K562 (cell line): Measurements from ENCODE around the gene CYYR1. TPM values are rescaled to one million over a fixed set of nuclear protein-coding genes. Genes with fewer than 3 reads are reported as not detected.

Experiments used
- ATAC-seq: fragments of 200-7000 bp; cut with Tn5 transposase; 3 replicates; pipeline ENCODE4 v1.9.1; 2020; ENCODE audit warnings: moderate library complexity
- BruUV-seq: library from RNA; stranded (reverse); fragments of 400-500 nt; replicated peaks from 2 replicates; lab custom pipeline; 2021; lab: Mats Ljungman, UMichigan
- CTCF ChIA-PET: fragments of 300-600 bp; formaldehyde crosslinking; extraction: SDS; loops from one replicate; lab custom pipeline; 2021; ENCODE audit warnings: low intra/inter-chr PET ratio; lab: Yijun Ruan, JAX
- POLR2A ChIA-PET: fragments of 300-600, 350-650 bp; sonication (Branson Sonifier 250); formaldehyde crosslinking; extraction: SDS; loops from one replicate; lab custom pipeline; 2021; ENCODE audit warnings: antibody characterized with exemption, inconsistent platforms; lab: Yijun Ruan, JAX
- DNase-seq, 4 experiments: peaks; one replicate each; pipeline versions ENCODE4 v3.0.0 to v3.0.0-alpha.2; 2011 to 2018; ENCODE audit warnings: low spot score in 3 of 4, mixed read lengths in 3 of 4; ENCODE audit errors: extremely low read depth in 1 of 4
- FAIRE-seq: peaks from 2 replicates; lab custom pipeline; 2011; peaks lifted over from hg19 to GRCh38; lab: Jason Lieb, UNC
- H2AFZ ChIP-seq: 2 replicates; pipeline ENCODE4 v1.6.0; 2011; ENCODE audit warnings: low read depth, low read length, control low read depth, inconsistent platforms
- H3K27ac ChIP-seq: fragments of 200-600 bp; 3 replicates; pipeline ENCODE4 v1.8.0; 2011; ENCODE audit warnings: low read depth, mild to moderate bottlenecking, control low read depth, inconsistent platforms, low read length, moderate library complexity, mixed read lengths; ENCODE audit errors: extremely low read depth
- H3K27me3 ChIP-seq, 2 experiments: fragments of 300-600 bp in 1 of 2; 2 replicates in 1 of 2; 3 replicates in 1 of 2; pipeline versions ENCODE4 v1.6.0 to v1.8.0; 2011; ENCODE audit warnings: inconsistent platforms in 2 of 2, low read length in 2 of 2, mild to moderate bottlenecking in 1 of 2, mixed read lengths in 1 of 2, moderate library complexity in 1 of 2; ENCODE audit not compliant: control insufficient read depth in 2 of 2, insufficient read depth in 2 of 2
- H3K36me3 ChIP-seq: fragments of 300-600 bp; 3 replicates; pipeline ENCODE4 v1.8.0; 2011; ENCODE audit warnings: mild to moderate bottlenecking, low read length, inconsistent platforms; ENCODE audit not compliant: control insufficient read depth, insufficient read depth
- H3K4me1 ChIP-seq, 2 experiments: fragments of 200-600 bp in 1 of 2; replicated peaks in 1 of 2; 2 replicates in 1 of 2; 3 replicates in 1 of 2; pipeline versions ENCODE4 v1.5.1 to v1.8.0; 2011; ENCODE audit warnings: inconsistent platforms in 2 of 2, low read length in 2 of 2, mild to moderate bottlenecking in 1 of 2, mixed read lengths in 1 of 2, moderate library complexity in 1 of 2; ENCODE audit not compliant: control insufficient read depth in 2 of 2, insufficient read depth in 2 of 2
- H3K4me2 ChIP-seq: 2 replicates; pipeline ENCODE4 v1.6.1; 2011; ENCODE audit warnings: low read length, control low read depth, inconsistent platforms, mixed read lengths; ENCODE audit not compliant: insufficient read depth
- H3K4me3 ChIP-seq: fragments of 200-600 bp; sonication (generic), shearing (Covaris generic); 2 replicates; pipeline ENCODE4 v1.5.1; 2016; ENCODE audit warnings: control low read depth, inconsistent platforms
- H3K79me2 ChIP-seq: fragments of 200-600 bp; 3 replicates; pipeline ENCODE4 v1.8.0; 2011; ENCODE audit warnings: low read length, inconsistent platforms; ENCODE audit not compliant: control insufficient read depth, insufficient read depth
- H3K9ac ChIP-seq, 2 experiments: 2 replicates each; pipeline versions ENCODE4 v1.6.0 to v1.6.1; 2011; ENCODE audit warnings: low read depth in 2 of 2, low read length in 2 of 2, control low read depth in 1 of 2, inconsistent platforms in 1 of 2, mild to moderate bottlenecking in 1 of 2, mixed read lengths in 1 of 2; ENCODE audit not compliant: insufficient read depth in 1 of 2
- H3K9me1 ChIP-seq: one replicate; pipeline ENCODE4 v1.6.0; 2011; ENCODE audit warnings: inconsistent platforms, mild to moderate bottlenecking, low read length, moderate library complexity; ENCODE audit not compliant: control insufficient read depth, insufficient read depth
- H3K9me3 ChIP-seq: replicated peaks from 2 replicates; pipeline ENCODE4 v1.5.1; 2011; ENCODE audit warnings: low read depth, low read length, inconsistent platforms; ENCODE audit not compliant: control insufficient read depth, insufficient read depth
- H4K20me1 ChIP-seq: replicated peaks from 2 replicates; pipeline ENCODE4 v1.6.1; 2011; ENCODE audit warnings: low read length, inconsistent platforms, mixed read lengths; ENCODE audit not compliant: control insufficient read depth, insufficient read depth
- BCOR ChIP-seq: fragments of 450-650 bp; IDR thresholded peaks from 2 replicates; pipeline ENCODE4 v1.6.1; 2016
- CBX2 ChIP-seq: fragments of 200-600 bp; sonication (generic); IDR thresholded peaks from one replicate; pipeline ENCODE4 v1.6.1; 2012; ENCODE audit warnings: mild to moderate bottlenecking, low read length, inconsistent platforms; ENCODE audit not compliant: insufficient read depth, poor library complexity, severe bottlenecking
- CCNT2 ChIP-seq: IDR thresholded peaks from 2 replicates; pipeline ENCODE4 v1.6.1; 2011; ENCODE audit warnings: borderline replicate concordance, low read depth, mild to moderate bottlenecking, moderate library complexity, mixed read lengths, low read length; ENCODE audit not compliant: insufficient read length; ENCODE audit errors: extremely low read depth
- DIDO1 ChIP-seq: fragments of 450-650 bp; IDR thresholded peaks from 2 replicates; pipeline ENCODE4 v1.6.1; 2016; ENCODE audit warnings: low read depth, missing biosample characterization, missing genetic modification characterization
- HMG20A ChIP-seq: fragments of 450-650 bp; formaldehyde crosslinking; conservative IDR thresholded peaks from 2 replicates; pipeline ENCODE4 v1.4.0; 2020; ENCODE audit warnings: mild to moderate bottlenecking, mixed read lengths
- NFE2L1 ChIP-seq: fragments of 450-650 bp; IDR thresholded peaks from 2 replicates; pipeline ENCODE4 v1.6.1; 2016; ENCODE audit warnings: missing genetic modification characterization, low read depth, mild to moderate bottlenecking, missing compliant biosample characterization, moderate library complexity, borderline replicate concordance
- SP1 ChIP-seq: sonication (generic); formaldehyde crosslinking; IDR thresholded peaks from 2 replicates; pipeline ENCODE4 v1.8.1; 2022; ENCODE audit warnings: mild to moderate bottlenecking, missing genetic modification reagents
- SRSF9 ChIP-seq: fragments of 200-400 bp; formaldehyde crosslinking; IDR thresholded peaks from 2 replicates; pipeline ENCODE4 v1.6.1; 2017; ENCODE audit warnings: low read depth, low read length, borderline replicate concordance
- SUPT5H ChIP-seq: fragments of 450-650 bp; IDR thresholded peaks from 2 replicates; pipeline ENCODE4 v1.6.1; 2016
- TCFL5 ChIP-seq: fragments of 250-450 bp; sonication (Bioruptor Pico); conservative IDR thresholded peaks from 2 replicates; pipeline ENCODE4 v1.6.1; 2021; ENCODE audit warnings: mild to moderate bottlenecking, moderate library complexity, matching md5 sums
- ZNF140 ChIP-seq: fragments of 250-450 bp; sonication (Bioruptor Pico); IDR thresholded peaks from 2 replicates; pipeline ENCODE4 v1.8.0; 2021; ENCODE audit warnings: moderate library complexity, mild to moderate bottlenecking, inconsistent platforms
- ZNF445 ChIP-seq: fragments of 250-450 bp; sonication (Bioruptor Pico); IDR thresholded peaks from 2 replicates; pipeline ENCODE4 v1.4.0; 2020; ENCODE audit warnings: low read depth, mild to moderate bottlenecking, moderate library complexity
- WGBS: fragments of 100-300 bp; shearing (Covaris generic); methylation state at CpG from one replicate; pipeline ENCODE4 v1.1.6; 2016; ENCODE audit warnings: low coverage, mixed read lengths; ENCODE audit not compliant: insufficient coverage; ENCODE audit errors: missing lambda C conversion rate; 5-methylcytosine and 5-hydroxymethylcytosine counted together
- in situ Hi-C: fragments of 300-500 bp; cut with MboI; formaldehyde crosslinking; loops from 4 replicates; pipeline ENCODE4 v1.15.0; 2018; ENCODE audit warnings: inconsistent platforms, mixed read lengths
- intact Hi-C: fragments of 100-400 bp; cut with micrococcal nuclease; formaldehyde crosslinking; loops from 2 replicates; pipeline ENCODE4 v1.14.2; 2022
- polyA plus RNA-seq, 8 experiments: library from polyadenylated mRNA; depleted of rRNA in 4 of 8; stranded (reverse) in 5 of 8; unstranded in 3 of 8; fragments of >200 nt; fragmentation: Nextera tagmentation in 2 of 8; fragmentation: Illumina TruSeq in 1 of 8; extraction: Ambion mirVana in 2 of 8; extraction: Trizol in 1 of 8; gene quantifications; 2 replicates each; pipeline versions ENCODE4 v1.2.1 to v1.2.3, GENCODE V29; 2011 to 2014; ENCODE audit warnings: inconsistent platforms in 1 of 8, missing spikeins in 1 of 8
- total RNA-seq, 7 experiments: library from RNA; depleted of rRNA in 6 of 7; stranded (reverse); fragments of >200 nt in 6 of 7; fragmentation: Illumina TruSeq in 2 of 7; extraction: Trizol in 2 of 7; gene quantifications; 2 replicates each; pipeline versions ENCODE4 v1.2.1 to v1.2.3, GENCODE V29; 2011 to 2021; ENCODE audit warnings: low replicate concordance in 1 of 7
- TF ChIP-seq, protein P1 (sequence below), 2 experiments: fragments of 250-450 bp in 1 of 2; fragments of 450-650 bp in 1 of 2; sonication (Bioruptor Pico) in 1 of 2; IDR thresholded peaks; 2 replicates each; pipeline versions ENCODE4 v1.6.1 to v1.8.0; 2016 to 2021; ENCODE audit warnings: mild to moderate bottlenecking in 2 of 2, moderate library complexity in 2 of 2, missing compliant biosample characterization in 1 of 2, missing genetic modification characterization in 1 of 2
- TF ChIP-seq, protein P2 (sequence below): fragments of 450-650 bp; IDR thresholded peaks from 2 replicates; pipeline ENCODE4 v1.6.1; 2016; ENCODE audit warnings: mild to moderate bottlenecking
- TF ChIP-seq, protein P3 (sequence below): sonication (generic); formaldehyde crosslinking; IDR thresholded peaks from 2 replicates; pipeline ENCODE4 v1.8.1; 2022; ENCODE audit warnings: missing genetic modification reagents
- TF ChIP-seq, protein P4 (sequence below): fragments of 200-400 bp; formaldehyde crosslinking; IDR thresholded peaks from 2 replicates; pipeline ENCODE4 v1.6.1; 2017; ENCODE audit warnings: mild to moderate bottlenecking, low read depth, low read length, moderate library complexity

Gene CYYR1
- total and polyA plus RNA-seq, 9 of the 15 experiments (the other 6 are each of a cell fraction or from before 2014, with no cell fraction given), result not detected

DNA sequence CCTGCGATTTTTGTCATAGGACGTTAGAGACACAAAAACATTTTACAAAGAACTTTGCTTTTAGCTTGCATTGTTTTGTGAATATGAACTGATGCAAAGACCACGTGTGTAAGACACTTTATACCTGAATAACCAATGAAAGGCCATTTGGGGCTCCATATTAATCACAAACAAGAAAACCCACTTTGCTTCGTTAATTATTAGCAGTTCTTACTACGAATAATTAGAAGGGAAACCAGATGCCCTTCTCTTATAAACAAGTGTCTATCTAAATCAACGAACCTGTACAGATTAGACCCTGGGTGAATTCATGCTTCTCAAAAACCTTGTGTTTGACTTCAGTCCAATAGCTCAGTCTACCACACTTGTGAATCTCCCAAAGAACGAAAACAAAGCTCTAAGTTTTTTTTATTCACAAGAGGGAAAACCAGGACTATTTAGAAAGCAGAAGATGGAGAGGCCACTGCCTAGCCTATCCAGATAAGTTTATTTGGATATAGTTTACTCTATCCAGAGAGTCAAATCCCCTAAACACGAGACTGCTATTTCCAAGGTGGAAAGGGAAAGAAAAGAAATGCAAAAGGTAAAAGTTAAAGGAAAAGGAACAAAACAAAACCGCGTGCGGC is 897 bp downstream of the CYYR1 start:
- no peaks in the 10 kb centered on the region for H3K4me1 ChIP-seq
- H3K36me3 ChIP-seq, result no peaks in the 10 kb centered on the region
- H3K9ac ChIP-seq, result no peak overlapping the region
- H3K79me2 ChIP-seq, result no peaks in the 10 kb centered on the region
- in situ Hi-C loops (no loop called here), intact Hi-C loops (no loop called here)
- H3K9me3 ChIP-seq, result no peaks in the 10 kb centered on the region; the same call in 1 of the 2 replicates
- 3% methylated on average over 11 of the region's 11 CpGs for WGBS
- FAIRE-seq, result no peak
- no peak for DNase-seq
- no peak overlapping the region for H3K4me2 ChIP-seq
- no peaks in the 10 kb centered on the region for H3K27me3 ChIP-seq
- POLR2A ChIA-PET, result no interaction called here
- no peak overlapping the region for H2AFZ ChIP-seq
- no peak overlapping the region for H3K27ac ChIP-seq
- no peak overlapping the region for H3K4me3 ChIP-seq
- no TSS peak for BruUV-seq
- no peaks in the 10 kb centered on the region for H4K20me1 ChIP-seq
- ATAC-seq, result no peak
- no peaks in the 10 kb centered on the region for H3K9me1 ChIP-seq
- CTCF ChIA-PET, result no interaction called here
- no peak for TF ChIP-seq NFE2L1 (tag)
- TF ChIP-seq SRSF9, result no peak
- no peak for TF ChIP-seq ZNF445 (CRISPR knock-in tag)
- TF ChIP-seq BCOR, result no peak
- TF ChIP-seq DIDO1 (tag), result no peak
- no peak for TF ChIP-seq HMG20A (CRISPR knock-in tag)
- no peak for TF ChIP-seq TCFL5
- TF ChIP-seq, protein P1, sequence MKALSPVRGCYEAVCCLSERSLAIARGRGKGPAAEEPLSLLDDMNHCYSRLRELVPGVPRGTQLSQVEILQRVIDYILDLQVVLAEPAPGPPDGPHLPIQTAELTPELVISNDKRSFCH (CRISPR knock-in tag; IDR thresholded peaks at IDR 0.05), result no peak
- TF ChIP-seq, protein P1 (tag; IDR thresholded peaks at IDR 0.05), result no peak
- TF ChIP-seq CBX2, result no peak
- TF ChIP-seq, protein P2, sequence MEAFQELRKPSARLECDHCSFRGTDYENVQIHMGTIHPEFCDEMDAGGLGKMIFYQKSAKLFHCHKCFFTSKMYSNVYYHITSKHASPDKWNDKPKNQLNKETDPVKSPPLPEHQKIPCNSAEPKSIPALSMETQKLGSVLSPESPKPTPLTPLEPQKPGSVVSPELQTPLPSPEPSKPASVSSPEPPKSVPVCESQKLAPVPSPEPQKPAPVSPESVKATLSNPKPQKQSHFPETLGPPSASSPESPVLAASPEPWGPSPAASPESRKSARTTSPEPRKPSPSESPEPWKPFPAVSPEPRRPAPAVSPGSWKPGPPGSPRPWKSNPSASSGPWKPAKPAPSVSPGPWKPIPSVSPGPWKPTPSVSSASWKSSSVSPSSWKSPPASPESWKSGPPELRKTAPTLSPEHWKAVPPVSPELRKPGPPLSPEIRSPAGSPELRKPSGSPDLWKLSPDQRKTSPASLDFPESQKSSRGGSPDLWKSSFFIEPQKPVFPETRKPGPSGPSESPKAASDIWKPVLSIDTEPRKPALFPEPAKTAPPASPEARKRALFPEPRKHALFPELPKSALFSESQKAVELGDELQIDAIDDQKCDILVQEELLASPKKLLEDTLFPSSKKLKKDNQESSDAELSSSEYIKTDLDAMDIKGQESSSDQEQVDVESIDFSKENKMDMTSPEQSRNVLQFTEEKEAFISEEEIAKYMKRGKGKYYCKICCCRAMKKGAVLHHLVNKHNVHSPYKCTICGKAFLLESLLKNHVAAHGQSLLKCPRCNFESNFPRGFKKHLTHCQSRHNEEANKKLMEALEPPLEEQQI, result no peak
- TF ChIP-seq CCNT2, result no peak
- no peak for TF ChIP-seq SUPT5H
- TF ChIP-seq ZNF140 (CRISPR knock-in tag), result no peak
- TF ChIP-seq, protein P3, sequence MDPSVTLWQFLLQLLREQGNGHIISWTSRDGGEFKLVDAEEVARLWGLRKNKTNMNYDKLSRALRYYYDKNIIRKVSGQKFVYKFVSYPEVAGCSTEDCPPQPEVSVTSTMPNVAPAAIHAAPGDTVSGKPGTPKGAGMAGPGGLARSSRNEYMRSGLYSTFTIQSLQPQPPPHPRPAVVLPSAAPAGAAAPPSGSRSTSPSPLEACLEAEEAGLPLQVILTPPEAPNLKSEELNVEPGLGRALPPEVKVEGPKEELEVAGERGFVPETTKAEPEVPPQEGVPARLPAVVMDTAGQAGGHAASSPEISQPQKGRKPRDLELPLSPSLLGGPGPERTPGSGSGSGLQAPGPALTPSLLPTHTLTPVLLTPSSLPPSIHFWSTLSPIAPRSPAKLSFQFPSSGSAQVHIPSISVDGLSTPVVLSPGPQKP, result no peak
- no peak for TF ChIP-seq SP1 (CRISPR knock-in tag)
- TF ChIP-seq, protein P4, sequence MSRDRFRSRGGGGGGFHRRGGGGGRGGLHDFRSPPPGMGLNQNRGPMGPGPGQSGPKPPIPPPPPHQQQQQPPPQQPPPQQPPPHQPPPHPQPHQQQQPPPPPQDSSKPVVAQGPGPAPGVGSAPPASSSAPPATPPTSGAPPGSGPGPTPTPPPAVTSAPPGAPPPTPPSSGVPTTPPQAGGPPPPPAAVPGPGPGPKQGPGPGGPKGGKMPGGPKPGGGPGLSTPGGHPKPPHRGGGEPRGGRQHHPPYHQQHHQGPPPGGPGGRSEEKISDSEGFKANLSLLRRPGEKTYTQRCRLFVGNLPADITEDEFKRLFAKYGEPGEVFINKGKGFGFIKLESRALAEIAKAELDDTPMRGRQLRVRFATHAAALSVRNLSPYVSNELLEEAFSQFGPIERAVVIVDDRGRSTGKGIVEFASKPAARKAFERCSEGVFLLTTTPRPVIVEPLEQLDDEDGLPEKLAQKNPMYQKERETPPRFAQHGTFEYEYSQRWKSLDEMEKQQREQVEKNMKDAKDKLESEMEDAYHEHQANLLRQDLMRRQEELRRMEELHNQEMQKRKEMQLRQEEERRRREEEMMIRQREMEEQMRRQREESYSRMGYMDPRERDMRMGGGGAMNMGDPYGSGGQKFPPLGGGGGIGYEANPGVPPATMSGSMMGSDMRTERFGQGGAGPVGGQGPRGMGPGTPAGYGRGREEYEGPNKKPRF, result no peak
